ENCODE measurements around the gene DRC1. TPM values are rescaled to one million over a fixed set of nuclear protein-coding genes. Genes with fewer than 3 reads are reported as not detected.

DRC1 gene
- total and polyA plus RNA-seq, 8 donors, result 0.92 to 7.9 (median 4.5) TPM; not detected in 1

GRCh38 chr2:26492749-26493515 lies 91.2 kb downstream of the DRC1 start:
- H3K36me3 ChIP-seq, result no peaks in the 10 kb centered on the region
- H3K9me3 ChIP-seq, result no peaks in the 10 kb centered on the region
- no peak overlapping the region for H3K4me3 ChIP-seq
- no peak overlapping the region for H3K27ac ChIP-seq
- no peaks in the 10 kb centered on the region for H3K27me3 ChIP-seq
- H3K4me1 ChIP-seq, result no peaks in the 10 kb centered on the region
- TF ChIP-seq CTCF (IDR thresholded peaks at IDR 0.05), result no peak
- ATAC-seq (no peak), DNase-seq (no peak)
- intact Hi-C loops (cut with DNase I), result no loop called here

- H3K4me1 ChIP-seq, result no peaks in the 10 kb centered on the region
- H3K9me3 ChIP-seq, result no peaks in the 10 kb centered on the region
- no peaks in the 10 kb centered on the region for H3K36me3 ChIP-seq
- no peak for ATAC-seq
- intact Hi-C loops (cut with DNase I), result no loop called here
- no peak for DNase-seq
- H3K27ac ChIP-seq, result no peak overlapping the region
- no peak overlapping the region for H3K4me3 ChIP-seq
- no peak for TF ChIP-seq CTCF (IDR thresholded peaks at IDR 0.05)
- no peaks in the 10 kb centered on the region for H3K27me3 ChIP-seq
Measured at GRCh38 chr2:26493566-26493965, 91.8 kb downstream of the DRC1 start.

- no peak for ATAC-seq
- H3K27ac ChIP-seq, result no peak overlapping the region
- H3K4me3 ChIP-seq, result no peak overlapping the region
- H3K27me3 ChIP-seq, result no peaks in the 10 kb centered on the region
- H3K36me3 ChIP-seq, result no peaks in the 10 kb centered on the region
- H3K4me1 ChIP-seq, result no peaks in the 10 kb centered on the region
- no peak for TF ChIP-seq CTCF (IDR thresholded peaks at IDR 0.05)
- DNase-seq, result no peak
- intact Hi-C loops (cut with DNase I), result no loop called here
- no peaks in the 10 kb centered on the region for H3K9me3 ChIP-seq
Measured at GRCh38 chr2:26494199-26494598, 92.5 kb downstream of the DRC1 start.

- no peak for TF ChIP-seq CTCF (IDR thresholded peaks at IDR 0.05)
- Histone ChIP-seq H3K9me3 (no peaks in the 10 kb centered on the region), H3K4me3 (no peak overlapping the region), H3K36me3 (no peaks in the 10 kb centered on the region), H3K4me1 (no peaks in the 10 kb centered on the region), H3K27ac (no peak overlapping the region), H3K27me3 (no peaks in the 10 kb centered on the region)
- ATAC-seq, result no peak
- intact Hi-C loops (cut with DNase I), result no loop called here
- DNase-seq, result no peak
Measured at GRCh38 chr2:26494891-26495290, 93.2 kb downstream of the DRC1 start.

GRCh38 chr2:26495705-26496297 lies 94.1 kb downstream of the DRC1 start:
- no peak for TF ChIP-seq CTCF (IDR thresholded peaks at IDR 0.05)
- intact Hi-C loops (cut with DNase I), result no loop called here
- Histone ChIP-seq H3K4me1 (no peaks in the 10 kb centered on the region), H3K4me3 (no peak overlapping the region), H3K9me3 (no peaks in the 10 kb centered on the region), H3K36me3 (no peaks in the 10 kb centered on the region), H3K27ac (no peak overlapping the region), H3K27me3 (no peaks in the 10 kb centered on the region)
- ATAC-seq (no peak), DNase-seq (no peak)

Data from left lung (tissue), 10 donors.